GM18873 (cell line): ENCODE results near the gene SLC51B.
"Not testable (repeated sequence)": the region's sequence is repeated elsewhere in the genome, so short reads cannot be mapped to it uniquely, and the experiment has no call there.

Experiments used
- ATAC-seq: cut with Tn5 transposase; IDR thresholded peaks from one replicate; pipeline ENCODE4 v1.9.1; 2021; ENCODE audit warnings: mild to moderate bottlenecking, moderate library complexity, moderate number of reproducible peaks; ENCODE audit not compliant: unreplicated experiment, low FRiP score

The SLC51B gene

DNA sequence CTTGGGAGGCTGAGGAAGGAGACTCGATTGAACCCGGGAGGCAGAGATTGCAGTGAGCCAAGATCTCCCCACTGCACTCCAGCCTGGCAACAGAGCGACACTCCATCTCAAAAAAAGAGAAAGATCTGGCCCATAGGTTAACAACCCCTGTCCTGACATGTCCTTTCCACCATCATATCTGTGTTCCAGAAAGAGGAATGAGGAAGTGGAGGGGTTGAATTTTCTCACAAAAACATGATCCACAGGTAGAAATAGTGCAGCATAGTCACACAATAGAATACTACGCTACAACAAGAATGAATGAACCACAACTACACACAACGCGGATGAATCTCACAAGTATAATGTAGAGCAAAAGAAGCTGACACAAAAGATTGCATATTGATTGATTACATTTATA, 4.7 kb upstream of the SLC51B start:
- ATAC-seq: no peak

DNA sequence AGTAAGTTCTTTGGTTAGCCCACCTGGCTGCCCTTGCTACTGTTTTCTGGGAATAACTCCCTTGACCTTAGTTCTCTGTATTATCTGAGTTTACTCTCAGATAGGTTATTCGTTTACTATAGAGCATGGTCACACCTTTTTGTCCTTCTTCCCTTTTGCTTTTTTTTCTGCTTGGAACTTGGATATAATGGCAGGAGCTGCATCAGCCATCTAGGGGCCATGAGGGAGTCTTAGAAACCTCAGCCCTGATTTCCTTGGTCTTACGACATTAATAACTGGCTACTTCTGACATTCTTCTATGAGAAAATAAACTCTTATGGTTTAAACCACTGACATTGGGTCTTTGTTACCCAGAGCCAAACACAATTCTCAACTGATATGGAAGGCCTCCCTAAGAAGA, 3.4 kb upstream of the SLC51B start:
- ATAC-seq: no peak

DNA sequence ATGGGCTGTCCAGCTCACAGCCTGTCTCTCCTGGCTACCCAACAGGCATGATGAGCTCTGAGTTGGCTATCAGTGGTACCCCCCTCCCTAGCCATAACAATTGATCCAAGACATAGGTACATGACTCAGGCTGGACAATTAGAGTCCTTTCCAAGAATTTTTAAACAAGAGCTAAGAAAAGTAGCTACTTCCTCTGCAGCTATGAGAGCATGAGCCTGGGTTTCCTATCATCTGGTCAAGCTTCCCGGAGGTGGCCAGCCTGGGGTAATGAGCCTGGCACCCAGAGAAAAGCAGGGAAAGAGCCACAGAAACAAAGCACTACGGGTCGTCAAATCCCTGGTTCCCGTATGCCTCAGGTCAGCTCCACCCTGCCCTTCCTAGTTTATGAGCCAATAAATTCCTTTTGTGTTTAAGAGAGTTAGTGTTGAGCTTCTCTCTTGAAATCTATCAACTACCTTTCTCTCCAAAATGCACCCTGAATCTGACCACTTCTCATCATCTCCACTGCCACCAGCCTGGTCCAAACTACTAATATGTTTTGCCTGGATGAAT, 2.3 kb upstream of the SLC51B start:
- no peak for ATAC-seq

DNA sequence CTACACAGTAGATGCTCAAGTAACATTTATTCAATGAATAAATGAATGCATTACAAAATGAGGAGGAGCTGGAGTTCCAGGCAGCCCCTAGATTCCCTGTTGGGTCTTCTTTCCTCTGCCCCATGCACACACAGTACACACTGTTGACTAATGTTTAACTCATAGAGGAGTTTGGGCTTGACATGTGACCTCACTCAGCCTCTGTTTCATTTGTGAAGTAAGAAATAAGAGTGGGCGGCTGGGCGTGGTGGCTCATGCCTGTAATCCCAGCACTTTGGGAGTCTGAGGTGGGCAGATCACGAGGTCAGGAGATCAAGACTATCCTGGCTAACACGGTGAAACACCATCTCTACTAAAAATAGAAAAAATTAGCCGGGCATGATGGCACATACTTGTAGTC, 969 bp upstream of the SLC51B start:
- ATAC-seq: not testable (repeated sequence)

DNA sequence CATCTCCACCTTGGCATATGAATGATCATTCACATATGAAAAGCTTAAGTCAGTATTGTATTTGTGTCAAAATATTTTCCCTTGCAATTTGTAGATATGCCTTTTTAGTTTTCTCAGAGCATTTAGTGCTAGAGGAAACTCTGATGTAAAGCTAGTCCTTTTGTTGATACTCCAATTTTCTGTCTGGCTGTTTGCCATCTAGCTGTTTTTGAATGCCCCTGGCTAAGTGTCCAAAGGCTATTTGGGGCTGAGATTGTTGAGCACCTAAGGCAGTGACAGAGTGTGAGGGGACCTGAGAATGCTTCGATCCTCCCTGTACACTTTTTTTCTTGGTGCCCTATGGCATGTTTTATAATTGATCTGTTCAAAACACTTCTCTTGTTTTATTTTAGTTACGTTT, 3.1 kb downstream of the SLC51B start:
- ATAC-seq: no peak

DNA sequence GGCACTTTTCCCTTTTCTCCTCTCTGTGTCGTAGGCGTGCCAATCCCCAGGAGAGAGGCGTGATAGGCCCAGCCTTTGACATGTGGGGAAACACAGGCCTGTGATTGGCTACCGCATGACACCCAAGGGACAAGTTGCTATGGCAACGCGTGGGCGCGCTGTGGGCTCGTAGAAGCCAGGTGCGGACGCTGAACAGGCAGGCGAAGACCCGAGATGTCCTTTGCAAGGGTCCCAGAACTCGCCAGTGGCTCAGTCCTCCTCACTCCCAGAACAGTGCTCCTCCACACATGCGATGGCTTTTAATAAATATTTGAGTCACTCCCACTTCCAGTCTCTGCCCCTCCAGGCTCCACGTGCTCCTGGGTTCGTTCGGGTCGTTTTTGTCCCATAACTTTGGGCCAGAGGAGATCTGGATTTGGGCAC, 4.2 kb downstream of the SLC51B start:
- peak; percentile 78 for ATAC-seq

DNA sequence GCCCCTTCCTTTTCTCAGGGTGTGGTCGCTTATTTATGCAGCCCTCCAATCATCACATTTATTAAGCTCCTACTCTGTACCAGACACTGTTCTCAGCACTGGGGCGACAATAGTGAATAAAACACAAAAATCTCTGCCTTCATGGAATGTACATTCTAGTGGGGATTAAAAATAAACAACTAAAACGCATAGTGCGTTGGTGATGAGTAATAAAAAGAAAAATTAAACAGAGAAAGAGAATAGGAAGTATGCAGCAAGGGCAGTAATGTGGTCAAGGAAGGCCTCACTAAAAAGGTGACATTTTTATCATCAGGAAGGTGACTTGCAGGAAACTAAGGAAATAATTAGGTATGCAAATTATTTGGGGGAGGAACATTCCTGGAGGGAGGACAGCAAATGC, 5.1 kb downstream of the SLC51B start:
- no peak for ATAC-seq

DNA sequence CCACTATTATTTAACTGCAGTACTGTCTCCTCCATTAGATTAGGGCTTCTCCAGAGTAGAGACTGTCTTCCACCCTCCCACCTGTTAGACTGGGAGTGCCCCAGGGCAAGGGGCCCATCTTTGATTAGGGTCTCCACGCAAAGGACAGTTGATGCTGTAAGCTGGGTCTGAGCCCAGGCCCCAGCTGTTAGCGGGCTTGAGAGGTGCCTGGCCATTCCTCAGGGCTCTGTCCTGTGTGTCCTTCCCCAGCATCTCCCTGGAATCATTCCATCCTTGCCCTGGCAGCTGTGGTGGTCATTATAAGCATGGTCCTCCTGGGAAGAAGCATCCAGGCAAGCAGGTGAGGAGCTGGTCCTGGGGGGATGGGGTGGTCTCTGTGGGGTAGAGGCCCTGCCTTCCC, 6.1 kb downstream of the SLC51B start:
- ATAC-seq: no peak

DNA sequence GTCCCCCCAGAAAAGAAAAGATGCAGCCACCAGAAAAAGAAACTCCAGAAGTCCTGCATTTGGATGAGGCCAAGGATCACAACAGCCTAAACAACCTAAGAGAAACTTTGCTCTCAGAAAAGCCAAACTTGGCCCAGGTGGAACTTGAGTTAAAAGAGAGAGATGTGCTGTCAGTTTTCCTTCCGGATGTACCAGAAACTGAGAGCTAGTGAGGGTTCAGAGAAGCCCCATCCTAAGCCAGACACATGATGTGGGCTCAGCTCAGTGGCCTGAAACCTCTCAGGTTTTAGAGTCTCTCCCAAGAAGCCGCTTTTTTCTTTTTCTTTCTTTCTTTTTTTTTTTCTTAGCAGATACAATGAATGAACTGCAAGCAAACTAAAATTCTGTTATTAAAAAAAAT, 7.8 kb downstream of the SLC51B start:
- no peak for ATAC-seq

DNA sequence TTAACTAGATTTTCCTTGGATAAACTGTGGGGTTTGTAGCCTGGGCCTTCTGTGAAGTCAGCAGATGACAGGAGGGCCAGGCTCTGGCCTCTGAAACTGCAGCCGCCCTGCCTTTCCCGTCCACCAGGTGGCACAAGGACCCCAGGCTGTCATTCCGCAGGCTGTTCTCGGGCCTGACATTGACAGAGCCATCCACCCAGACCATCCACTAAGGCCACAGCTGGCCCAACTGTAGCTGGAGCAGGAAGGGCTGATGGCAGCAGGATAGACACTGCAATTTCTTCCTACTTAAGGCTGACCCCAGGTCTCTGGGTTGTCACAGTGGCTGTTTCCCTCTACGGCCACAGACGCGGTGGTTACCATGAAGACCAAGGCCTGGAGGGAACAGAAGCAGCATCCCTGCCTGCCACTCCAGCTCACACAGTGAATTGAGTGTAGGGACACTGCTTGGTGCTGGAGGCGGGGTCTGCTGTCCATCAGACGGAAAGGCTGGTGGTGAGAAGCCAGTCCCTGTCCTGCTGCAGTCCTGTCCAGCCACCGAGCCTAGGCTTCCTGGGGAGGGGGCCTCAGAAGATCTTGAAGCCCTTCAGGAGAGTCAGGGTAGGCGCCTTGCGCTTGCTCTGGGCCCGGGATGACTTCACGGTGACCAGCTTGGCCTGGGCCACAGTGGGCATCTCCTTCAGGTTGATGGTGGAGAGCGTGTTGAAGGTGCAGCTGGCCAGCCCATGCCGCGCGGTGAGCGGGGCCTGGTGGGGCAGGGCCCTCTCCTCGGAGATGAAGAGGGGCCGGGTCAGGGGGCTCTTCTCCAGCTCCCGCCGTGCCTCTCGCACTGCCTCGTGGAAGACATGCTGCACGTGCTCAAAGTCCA, 9.4 kb downstream of the SLC51B start:
- ATAC-seq: no peak

DNA sequence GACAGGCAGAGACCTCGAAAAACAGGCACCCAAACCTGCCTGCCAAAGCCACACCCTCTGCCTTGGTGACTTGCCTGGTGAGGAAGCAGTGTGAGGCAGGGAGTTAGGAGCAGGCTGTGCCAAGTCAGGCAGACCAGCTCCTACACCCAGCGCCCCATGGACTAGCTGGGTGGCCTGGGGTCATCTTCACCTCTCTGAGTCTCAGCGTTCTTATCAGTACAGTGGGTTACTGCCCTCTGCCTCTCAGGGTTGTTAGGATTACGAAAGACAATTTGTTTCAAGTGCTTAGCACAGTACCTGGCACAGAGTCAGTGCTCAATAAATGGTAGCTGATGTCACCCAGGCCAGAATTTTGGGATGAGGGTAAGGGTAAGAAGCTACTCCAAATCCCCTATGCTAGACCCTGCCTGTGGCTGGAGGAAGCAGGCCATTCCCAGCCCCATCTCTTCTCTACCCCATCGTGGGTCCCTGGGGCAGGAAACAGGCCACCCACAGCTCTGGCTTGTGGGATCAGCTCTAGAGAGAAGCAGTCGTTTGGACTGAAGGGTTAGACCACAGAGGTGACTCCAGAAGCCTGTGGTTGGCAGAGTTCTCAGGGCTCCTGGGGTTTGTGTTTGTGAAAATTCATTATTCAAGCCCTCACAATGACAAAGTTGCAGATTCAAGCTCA, 10.1 kb downstream of the SLC51B start:
- no peak for ATAC-seq

DNA sequence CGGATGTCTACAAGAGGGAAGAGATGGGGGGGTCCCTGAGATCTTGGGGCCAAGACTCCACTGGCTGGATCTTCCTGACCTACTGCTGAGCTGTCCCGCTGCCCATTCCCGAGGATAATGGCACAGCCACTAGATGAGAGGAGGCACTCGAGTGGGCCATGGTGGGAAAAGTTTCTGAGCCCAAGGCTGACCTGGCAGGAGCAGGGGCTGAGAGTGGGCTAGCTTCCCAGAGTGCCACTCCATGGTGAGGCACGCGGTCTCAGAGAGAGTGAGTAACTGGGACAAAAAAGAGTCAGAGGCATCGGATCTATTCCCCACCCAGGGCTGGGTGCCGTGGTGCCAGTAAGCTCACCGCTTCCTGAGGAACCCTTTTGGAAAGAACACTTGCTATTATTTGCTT, 10.9 kb downstream of the SLC51B start:
- ATAC-seq: no peak

DNA sequence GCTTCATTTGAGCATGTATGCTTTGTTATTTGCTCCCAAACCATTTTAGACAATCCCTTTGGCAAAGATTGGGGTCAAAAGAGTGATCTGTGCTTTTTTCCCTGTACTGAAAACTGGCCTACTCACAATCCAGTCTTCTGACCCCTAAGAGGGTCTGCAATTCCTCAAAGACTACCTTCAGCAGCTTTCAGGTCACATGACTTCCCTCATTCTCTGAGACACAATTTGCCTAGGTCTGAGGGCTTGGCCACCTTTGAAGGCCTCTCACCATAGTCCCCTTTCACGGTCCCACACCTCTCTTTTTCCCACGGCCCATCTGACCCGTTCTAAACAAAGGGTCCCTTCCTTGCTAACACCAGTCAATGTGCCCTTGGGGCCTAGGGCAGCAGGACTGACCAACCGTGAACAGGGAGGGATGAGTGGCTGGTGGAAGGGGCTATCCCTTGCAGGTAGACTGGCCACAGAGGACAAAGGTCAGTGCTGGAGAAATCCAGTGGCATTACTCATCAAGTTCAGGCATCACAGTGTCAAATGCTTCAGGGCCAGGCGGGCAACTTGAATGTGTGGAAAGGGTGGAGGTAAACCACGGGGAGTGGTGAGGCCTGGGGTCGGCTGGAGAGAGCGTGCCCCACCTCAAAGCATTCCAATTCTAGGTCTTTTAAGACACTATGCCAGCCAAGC, 11.8 kb downstream of the SLC51B start:
- ATAC-seq: no peak

DNA sequence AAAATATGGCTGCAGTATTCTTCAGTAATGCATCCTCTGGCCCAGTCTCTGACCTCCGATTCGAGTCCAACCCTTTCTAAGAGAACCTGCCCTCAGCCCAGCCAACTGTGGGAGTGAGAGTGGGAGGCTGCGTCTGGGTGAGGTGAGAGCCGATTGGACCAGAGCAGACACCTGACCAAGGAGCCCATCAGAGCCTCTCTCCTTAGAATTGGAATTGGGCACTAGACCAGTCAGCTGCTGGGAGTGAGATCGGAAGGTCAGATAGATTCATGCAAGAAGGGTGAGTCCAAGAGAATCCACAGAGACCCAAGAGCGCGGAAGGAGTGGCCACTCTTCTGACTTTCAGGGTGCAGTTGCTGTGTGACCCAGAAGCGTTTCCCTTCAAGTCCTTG, 12.4 kb downstream of the SLC51B start:
- ATAC-seq: no peak

DNA sequence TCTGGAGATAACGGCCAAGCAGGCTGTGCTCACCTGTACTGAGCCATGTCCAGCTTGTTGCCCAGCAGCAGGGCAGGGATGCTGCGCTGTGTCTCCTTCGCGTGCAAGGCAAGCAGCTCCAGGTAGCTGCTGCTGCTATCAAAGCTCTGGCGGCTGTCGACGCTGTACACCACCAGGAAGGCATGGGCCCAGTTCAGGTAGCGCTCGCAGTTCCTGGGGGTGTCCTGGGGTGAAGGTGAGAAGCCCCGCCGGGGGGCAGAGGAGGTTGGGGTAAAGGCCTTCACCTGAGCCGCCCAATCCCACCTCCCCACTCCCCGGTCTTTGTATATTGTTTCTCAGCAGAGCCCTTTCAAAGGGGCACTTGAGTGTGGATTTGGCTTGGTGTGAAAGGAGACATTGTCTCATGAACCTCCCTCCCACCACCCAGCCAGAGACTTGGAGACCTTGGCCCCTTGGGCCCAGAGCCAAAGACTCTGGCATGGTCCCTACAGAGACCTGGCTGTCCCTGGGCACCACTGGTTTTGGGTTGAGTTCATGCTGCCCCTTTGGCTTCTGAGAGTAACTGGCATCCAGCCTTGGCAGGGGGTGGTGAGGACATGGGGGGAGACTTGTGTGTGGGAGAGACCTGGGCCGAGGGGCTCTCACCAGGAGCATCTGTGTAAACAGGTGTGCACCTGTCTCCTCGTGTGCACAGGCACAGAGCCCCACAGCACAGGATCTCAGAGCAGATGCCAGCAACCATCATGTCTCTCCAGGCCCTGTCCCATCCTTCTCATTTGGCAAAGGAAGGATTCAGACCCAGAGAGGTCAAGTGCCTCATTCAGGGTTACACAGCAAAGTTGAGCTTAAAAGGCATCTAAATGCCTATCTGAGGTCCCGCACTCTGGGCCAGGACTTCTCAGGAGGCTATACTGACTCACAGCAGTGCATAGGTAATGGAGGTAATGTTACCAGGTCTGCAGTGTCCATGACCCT, 13.5 kb downstream of the SLC51B start:
- no peak for ATAC-seq

DNA sequence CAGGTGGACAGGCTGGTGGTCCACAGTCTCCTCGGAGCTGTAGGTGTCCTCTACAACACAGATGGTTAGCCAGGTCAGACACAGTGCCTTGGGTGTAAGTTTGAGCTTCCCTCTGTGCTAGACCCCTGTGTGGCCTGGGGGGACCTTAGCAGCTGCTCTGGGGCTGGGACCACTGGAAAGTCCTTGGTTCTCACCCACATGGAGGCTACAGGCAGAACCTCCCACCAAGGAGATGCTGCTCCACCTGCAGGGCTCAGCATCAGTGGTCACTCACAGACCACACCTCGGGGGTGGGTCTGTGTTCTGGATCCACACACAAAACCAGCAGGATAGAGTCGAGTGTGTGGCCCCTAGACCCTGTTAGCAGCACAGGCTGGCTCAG, 14.2 kb downstream of the SLC51B start:
- ATAC-seq: no peak

DNA sequence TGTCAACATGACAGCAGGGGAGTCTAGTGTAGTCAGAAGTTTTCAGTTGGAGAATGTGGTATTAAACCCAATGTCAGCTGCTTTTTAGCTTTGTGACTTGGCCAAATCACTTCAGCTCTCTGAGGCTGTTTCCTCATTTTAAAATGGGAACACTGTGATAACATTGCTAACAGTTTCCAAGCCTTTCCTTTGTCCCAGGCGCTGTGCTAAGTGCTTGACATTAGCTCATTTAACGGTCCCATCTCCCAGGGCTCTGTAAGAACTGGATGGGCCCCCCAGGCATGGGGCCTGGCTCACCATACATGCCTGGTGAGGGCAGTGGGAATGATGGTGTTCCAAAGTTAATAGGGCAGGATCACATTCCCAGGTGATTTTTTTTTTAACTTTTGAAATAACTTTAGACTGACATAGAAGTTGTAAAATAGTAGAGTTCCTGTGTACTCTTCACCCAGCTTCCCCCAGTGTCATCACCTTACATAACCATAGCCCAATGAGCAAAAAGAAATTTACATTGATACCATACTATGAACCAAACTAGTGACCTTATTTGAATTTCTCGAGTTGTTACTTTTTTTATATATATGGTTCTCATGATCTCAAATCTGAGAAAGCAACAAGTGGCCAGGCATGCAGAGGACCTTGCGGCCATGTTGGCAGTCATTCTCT, 14.9 kb downstream of the SLC51B start:
- ATAC-seq: no peak

DNA sequence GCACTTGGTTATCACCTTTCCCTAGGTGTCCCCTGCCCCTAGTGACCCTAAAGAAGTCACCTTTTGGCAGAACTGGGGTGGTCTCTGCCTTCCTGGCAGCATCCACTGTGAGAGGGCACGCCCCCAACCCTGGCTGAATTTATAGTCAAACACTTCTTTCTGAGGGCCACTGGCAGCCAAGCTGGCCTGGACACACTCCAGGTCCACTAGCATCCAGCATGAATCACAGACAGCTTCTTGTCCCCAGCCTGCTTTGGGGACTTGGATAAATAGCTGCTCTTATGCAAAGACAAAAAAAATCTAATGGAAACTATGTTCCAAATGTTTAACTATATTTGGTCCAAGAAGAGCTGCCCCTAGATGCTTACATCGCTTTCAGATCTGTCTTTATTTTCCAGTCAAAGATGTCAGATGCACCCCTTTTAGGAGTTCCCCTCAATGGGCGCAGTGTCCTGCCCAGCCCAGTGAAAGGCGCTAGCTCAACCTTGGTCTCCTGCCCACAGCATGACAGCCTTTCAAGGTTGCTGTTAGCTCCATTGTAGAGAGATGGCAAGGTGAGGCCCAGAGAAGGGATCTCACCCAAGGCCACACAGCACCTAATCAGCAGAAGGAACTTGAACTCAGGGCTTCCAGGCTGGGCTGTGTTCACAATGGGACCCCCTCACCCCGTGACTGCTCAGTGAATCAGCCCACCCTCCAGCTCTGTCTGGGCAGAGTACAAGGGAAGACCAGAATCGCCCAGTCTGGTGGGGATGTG, 15.6 kb downstream of the SLC51B start:
- ATAC-seq: no peak

DNA sequence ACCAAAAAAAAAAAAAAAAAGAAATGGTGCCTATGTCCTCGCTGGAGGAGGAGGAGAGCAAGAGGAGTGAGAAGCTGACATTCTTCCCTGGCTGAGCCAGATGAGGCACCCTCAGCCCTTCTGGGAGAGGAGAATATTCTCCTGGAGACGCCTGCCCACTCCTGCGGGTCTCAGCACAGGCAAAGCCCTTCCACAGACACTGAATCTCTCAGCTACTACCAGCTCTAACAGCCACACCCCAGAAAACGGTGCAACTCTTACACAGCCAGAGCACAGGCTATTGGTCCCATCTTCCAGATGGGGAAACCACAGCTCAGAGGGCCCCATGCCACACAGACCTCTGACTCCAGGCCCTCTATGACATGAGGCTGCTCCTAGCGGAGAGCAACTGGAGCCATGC, 16.9 kb downstream of the SLC51B start:
- no peak for ATAC-seq
